A673 (cell line): Measurements from ENCODE around the gene PIGW. TPM values are rescaled to one million over a fixed set of nuclear protein-coding genes. Genes with fewer than 3 reads are reported as not detected.

ENCODE experiments used
- BruUV-seq: library from RNA; stranded (reverse); fragments of 400-500 nt; replicated peaks from 2 replicates; lab custom pipeline; 2021; lab: Mats Ljungman, UMichigan
- CTCF ChIA-PET: fragments of 300-600 bp; sonication (Branson Sonifier 250); formaldehyde crosslinking; loops from one replicate; lab custom pipeline; 2022; ENCODE audit warnings: antibody characterized with exemption; lab: Charles Lee
- POLR2A ChIA-PET: fragments of 300-600 bp; sonication (Branson Sonifier 250); formaldehyde crosslinking; loops from one replicate; lab custom pipeline; 2022; ENCODE audit warnings: antibody characterized with exemption; ENCODE audit not compliant: low non-redundant PET; lab: Charles Lee
- DNase-seq: peaks from one replicate; pipeline ENCODE4 v3.0.0-alpha.2; 2015; ENCODE audit warnings: low spot score
- H3K27ac ChIP-seq: fragments of 200-600 bp; sonication (generic); 2 replicates; pipeline ENCODE4 v1.5.1; 2016; ENCODE audit warnings: mixed run types, low read depth, mild to moderate bottlenecking, mixed read lengths, antibody characterized with exemption, low read length; ENCODE audit not compliant: poor library complexity, severe bottlenecking
- H3K27me3 ChIP-seq: fragments of 200-600 bp; sonication (generic); replicated peaks from 2 replicates; pipeline ENCODE4 v1.6.1; 2017; ENCODE audit warnings: mixed run types, low read depth, mild to moderate bottlenecking, mixed read lengths, antibody characterized with exemption, low read length; ENCODE audit not compliant: insufficient read depth, poor library complexity
- H3K36me3 ChIP-seq: fragments of 200-600 bp; sonication (generic); 2 replicates; pipeline ENCODE4 v1.6.1; 2016; ENCODE audit warnings: mixed run types, mild to moderate bottlenecking, mixed read lengths, antibody characterized with exemption, low read length; ENCODE audit not compliant: insufficient read depth, poor library complexity, severe bottlenecking
- H3K4me1 ChIP-seq: fragments of 200-600 bp; sonication (generic); 2 replicates; pipeline ENCODE4 v1.6.1; 2017; ENCODE audit warnings: mixed run types, mild to moderate bottlenecking, mixed read lengths, antibody characterized with exemption, low read length; ENCODE audit not compliant: insufficient read depth, poor library complexity, severe bottlenecking
- H3K4me3 ChIP-seq: fragments of 200-600 bp; sonication (generic); 2 replicates; pipeline ENCODE4 v1.5.1; 2016; ENCODE audit warnings: low read depth, mixed run types, mild to moderate bottlenecking, mixed read lengths, low read length; ENCODE audit not compliant: poor library complexity, severe bottlenecking
- H3K9me3 ChIP-seq: fragments of 200-600 bp; sonication (generic); 2 replicates; pipeline ENCODE4 v1.6.1; 2016; ENCODE audit warnings: mixed run types, low read depth, mild to moderate bottlenecking, mixed read lengths, antibody characterized with exemption, low read length; ENCODE audit not compliant: poor library complexity, severe bottlenecking
- CTCF ChIP-seq: fragments of 300-800, 200-600 bp; sonication (generic); conservative IDR thresholded peaks from 2 replicates; pipeline ENCODE4 v1.5.1; 2017; ENCODE audit warnings: low read depth, mild to moderate bottlenecking, antibody characterized with exemption, low read length, moderate library complexity, mixed read lengths
- EZH2 ChIP-seq: fragments of 200-600 bp; sonication (generic); IDR thresholded peaks from 2 replicates; pipeline ENCODE4 v1.6.1; 2017; ENCODE audit warnings: borderline replicate concordance, low read depth, mild to moderate bottlenecking, mixed read lengths, antibody characterized with exemption, low read length; ENCODE audit not compliant: poor library complexity, severe bottlenecking
- intact Hi-C: fragments of 100-400 bp; cut with micrococcal nuclease; formaldehyde crosslinking; loops from one replicate; pipeline ENCODE4 v1.10.0; 2022; ENCODE audit not compliant: unreplicated experiment
- total RNA-seq: library from RNA; stranded (reverse); gene quantifications from 2 replicates; pipeline ENCODE4 v1.2.3, GENCODE V29; 2021

The PIGW gene
- total RNA-seq, 1 experiment from 2014 or later = 10.3 TPM

GRCh38 chr17:36527621-36528250 is 7.1 kb upstream of the PIGW start:
- POLR2A ChIA-PET = no interaction called here
- H3K9me3 ChIP-seq = no peaks in the 10 kb centered on the region
- no peak overlapping the region for H3K4me3 ChIP-seq
- H3K4me1 ChIP-seq = no peaks in the 10 kb centered on the region
- intact Hi-C loops = no loop called here
- BruUV-seq = no TSS peak
- H3K27me3 ChIP-seq = no peaks in the 10 kb centered on the region
- CTCF ChIA-PET = no interaction called here
- TF ChIP-seq EZH2 (no peak), CTCF (no peak)
- H3K27ac ChIP-seq = no peak overlapping the region
- H3K36me3 ChIP-seq = peaks cover 12% of the 10 kb centered on the region
- DNase-seq = no peak

GRCh38 chr17:36529121-36529520 is 5.7 kb upstream of the PIGW start:
- H3K4me1 ChIP-seq = peaks cover 4% of the 10 kb centered on the region
- intact Hi-C loops = no loop called here
- peaks cover 17% of the 10 kb centered on the region for H3K36me3 ChIP-seq
- peak; percentile 4 for DNase-seq
- H3K4me3 ChIP-seq = no peak overlapping the region
- CTCF ChIA-PET = no interaction called here
- H3K27me3 ChIP-seq = no peaks in the 10 kb centered on the region
- H3K27ac ChIP-seq = no peak overlapping the region
- no peaks in the 10 kb centered on the region for H3K9me3 ChIP-seq
- BruUV-seq = no TSS peak
- TF ChIP-seq CTCF = no peak
- no peak for TF ChIP-seq EZH2
- POLR2A ChIA-PET = no interaction called here

DNA sequence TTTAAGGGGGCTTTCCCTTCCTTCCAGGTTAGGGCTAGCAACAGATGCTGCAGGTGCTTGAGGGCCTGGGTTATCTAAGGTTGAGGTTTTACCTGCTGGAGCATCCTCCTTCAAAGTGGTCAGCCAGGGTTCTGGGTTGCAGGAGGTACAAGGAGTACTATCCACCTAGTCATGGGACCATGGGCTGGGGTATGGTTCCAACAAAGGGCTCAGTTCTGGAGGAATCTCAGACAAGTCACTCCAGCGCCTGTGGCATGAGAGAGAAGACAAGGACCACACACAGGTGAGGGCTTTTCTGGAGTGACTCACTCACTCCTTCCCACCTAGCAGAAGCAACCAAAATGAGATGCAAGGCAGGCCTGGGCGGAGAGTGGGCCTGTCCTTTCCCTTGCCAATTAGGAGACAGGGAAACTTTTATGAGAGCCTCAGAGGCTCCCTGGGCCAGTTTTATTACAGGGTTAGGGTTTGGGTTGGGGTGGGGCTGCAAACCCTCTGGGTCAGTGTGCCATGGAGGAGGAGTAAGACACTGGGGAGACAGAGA is 2.3 kb upstream of the PIGW start:
- Histone ChIP-seq H3K9me3 (no peaks in the 10 kb centered on the region), H3K36me3 (peaks cover 11% of the 10 kb centered on the region), H3K4me3 (no peak overlapping the region), H3K27ac (no peak overlapping the region), H3K4me1 (peaks cover 4% of the 10 kb centered on the region), H3K27me3 (no peaks in the 10 kb centered on the region)
- no peak for DNase-seq
- BruUV-seq = no TSS peak
- TF ChIP-seq EZH2 (no peak), CTCF (no peak)
- POLR2A ChIA-PET = no interaction called here
- CTCF ChIA-PET = no interaction called here
- intact Hi-C loops = no loop called here
